Loucy (cell line): ENCODE results near the gene PLEKHA6.
"Not testable (repeated sequence)": the region's sequence is repeated elsewhere in the genome, so short reads cannot be mapped to it uniquely, and the experiment has no call there.

Source experiments
- H2AFZ ChIP-seq: fragments of 200-600 bp; sonication (generic); 2 replicates; pipeline ENCODE4 v1.6.0; 2016; ENCODE audit warnings: antibody characterized with exemption, mild to moderate bottlenecking, low read length, moderate library complexity
- H3F3A ChIP-seq: fragments of 200-600 bp; 2 replicates; pipeline ENCODE4 v1.6.0; 2016; ENCODE audit warnings: antibody characterized with exemption, low read depth, mild to moderate bottlenecking
- H3K27me3 ChIP-seq: fragments of 200-600 bp; sonication (generic); 2 replicates; pipeline ENCODE4 v1.6.1; 2014; ENCODE audit warnings: low read length, mild to moderate bottlenecking; ENCODE audit not compliant: insufficient read depth, poor library complexity, severe bottlenecking
- H3K36me3 ChIP-seq: fragments of 200-600 bp; sonication (generic); 2 replicates; pipeline ENCODE4 v1.6.1; 2016; ENCODE audit warnings: low read length; ENCODE audit not compliant: insufficient read depth
- H3K4me1 ChIP-seq: fragments of 200-600 bp; sonication (generic); 2 replicates; pipeline ENCODE4 v1.5.1; 2014; ENCODE audit warnings: low read length, mild to moderate bottlenecking; ENCODE audit not compliant: insufficient read depth, poor library complexity, severe bottlenecking
- H3K4me2 ChIP-seq: fragments of 200-600 bp; sonication (generic); 2 replicates; pipeline ENCODE4 v1.6.0; 2014; ENCODE audit warnings: antibody characterized with exemption, low read length, low read depth, mild to moderate bottlenecking; ENCODE audit not compliant: poor library complexity, severe bottlenecking
- H3K4me3 ChIP-seq: fragments of 200-600 bp; sonication (generic); 2 replicates; pipeline ENCODE4 v1.5.1; 2014; ENCODE audit warnings: low read length, mild to moderate bottlenecking, mixed read lengths; ENCODE audit not compliant: poor library complexity, severe bottlenecking
- H3K79me2 ChIP-seq: fragments of 200-600 bp; sonication (generic); 2 replicates; pipeline ENCODE4 v1.6.1; 2014; ENCODE audit warnings: low read length; ENCODE audit not compliant: insufficient read depth
- H3K9ac ChIP-seq: fragments of 200-600 bp; sonication (generic); 2 replicates; pipeline ENCODE4 v1.6.0; 2014; ENCODE audit warnings: mild to moderate bottlenecking, low read depth, low read length, moderate library complexity; ENCODE audit not compliant: poor library complexity, severe bottlenecking
- H3K9me2 ChIP-seq: fragments of 200-600 bp; sonication (generic); replicated peaks from 2 replicates; pipeline ENCODE4 v1.6.1; 2016; ENCODE audit warnings: low read depth, low read length, mixed read lengths
- H3K9me3 ChIP-seq: fragments of 200-600 bp; sonication (generic); 2 replicates; pipeline ENCODE4 v1.6.1; 2014; ENCODE audit warnings: mild to moderate bottlenecking, antibody characterized with exemption, low read length, low read depth; ENCODE audit not compliant: insufficient read depth
- H4K20me1 ChIP-seq: fragments of 200-600 bp; sonication (generic); 2 replicates; pipeline ENCODE4 v1.6.0; 2014; ENCODE audit warnings: antibody characterized with exemption, low read length, mild to moderate bottlenecking; ENCODE audit not compliant: insufficient read depth, poor library complexity, severe bottlenecking
- EZH2phosphoT487 ChIP-seq: fragments of 200-600 bp; IDR thresholded peaks from 2 replicates; pipeline ENCODE4 v1.6.1; 2018; ENCODE audit warnings: antibody characterized with exemption, mild to moderate bottlenecking, moderate library complexity, borderline replicate concordance
- TF ChIP-seq, protein P1 (sequence below): fragments of 200-600 bp; sonication (generic); conservative IDR thresholded peaks from 2 replicates; pipeline ENCODE4 v1.5.1; 2014; ENCODE audit warnings: mild to moderate bottlenecking, antibody characterized with exemption, low read length

Gene PLEKHA6

DNA sequence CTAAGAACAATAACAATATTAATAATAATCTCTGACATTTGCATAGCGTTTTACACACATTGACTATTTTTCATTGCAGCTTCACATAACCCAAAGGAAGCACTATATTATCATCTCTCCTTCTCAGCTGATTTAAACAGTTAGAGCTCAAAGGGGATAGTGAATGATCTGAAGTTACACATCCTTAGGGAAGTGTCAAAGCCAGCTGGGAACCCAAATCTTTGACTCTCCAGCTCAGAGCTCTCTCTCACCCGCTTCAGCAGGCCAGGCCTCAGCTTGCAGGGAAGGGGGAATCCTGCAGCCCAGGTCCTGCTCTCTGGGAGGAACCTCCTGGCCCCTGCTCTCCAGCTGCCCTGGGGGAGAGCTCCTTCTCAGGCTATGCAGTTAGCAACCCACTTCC, 26.3 kb downstream of the PLEKHA6 start:
- no peak for TF ChIP-seq EZH2phosphoT487
- TF ChIP-seq, protein P1, sequence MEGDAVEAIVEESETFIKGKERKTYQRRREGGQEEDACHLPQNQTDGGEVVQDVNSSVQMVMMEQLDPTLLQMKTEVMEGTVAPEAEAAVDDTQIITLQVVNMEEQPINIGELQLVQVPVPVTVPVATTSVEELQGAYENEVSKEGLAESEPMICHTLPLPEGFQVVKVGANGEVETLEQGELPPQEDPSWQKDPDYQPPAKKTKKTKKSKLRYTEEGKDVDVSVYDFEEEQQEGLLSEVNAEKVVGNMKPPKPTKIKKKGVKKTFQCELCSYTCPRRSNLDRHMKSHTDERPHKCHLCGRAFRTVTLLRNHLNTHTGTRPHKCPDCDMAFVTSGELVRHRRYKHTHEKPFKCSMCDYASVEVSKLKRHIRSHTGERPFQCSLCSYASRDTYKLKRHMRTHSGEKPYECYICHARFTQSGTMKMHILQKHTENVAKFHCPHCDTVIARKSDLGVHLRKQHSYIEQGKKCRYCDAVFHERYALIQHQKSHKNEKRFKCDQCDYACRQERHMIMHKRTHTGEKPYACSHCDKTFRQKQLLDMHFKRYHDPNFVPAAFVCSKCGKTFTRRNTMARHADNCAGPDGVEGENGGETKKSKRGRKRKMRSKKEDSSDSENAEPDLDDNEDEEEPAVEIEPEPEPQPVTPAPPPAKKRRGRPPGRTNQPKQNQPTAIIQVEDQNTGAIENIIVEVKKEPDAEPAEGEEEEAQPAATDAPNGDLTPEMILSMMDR, result no peak
- Histone ChIP-seq H3K9me2 (no peaks in the 10 kb centered on the region), H3K36me3 (no peaks in the 10 kb centered on the region), H3K79me2 (no peaks in the 10 kb centered on the region), H3K9me3 (no peaks in the 10 kb centered on the region), H3K4me2 (no peak overlapping the region), H3K4me1 (peaks cover 3% of the 10 kb centered on the region), H3K4me3 (no peak overlapping the region), H3K9ac (no peak overlapping the region), H2AFZ (no peak overlapping the region), H4K20me1 (no peaks in the 10 kb centered on the region), H3K27me3 (no peaks in the 10 kb centered on the region), H3F3A (no peaks in the 10 kb centered on the region)

DNA sequence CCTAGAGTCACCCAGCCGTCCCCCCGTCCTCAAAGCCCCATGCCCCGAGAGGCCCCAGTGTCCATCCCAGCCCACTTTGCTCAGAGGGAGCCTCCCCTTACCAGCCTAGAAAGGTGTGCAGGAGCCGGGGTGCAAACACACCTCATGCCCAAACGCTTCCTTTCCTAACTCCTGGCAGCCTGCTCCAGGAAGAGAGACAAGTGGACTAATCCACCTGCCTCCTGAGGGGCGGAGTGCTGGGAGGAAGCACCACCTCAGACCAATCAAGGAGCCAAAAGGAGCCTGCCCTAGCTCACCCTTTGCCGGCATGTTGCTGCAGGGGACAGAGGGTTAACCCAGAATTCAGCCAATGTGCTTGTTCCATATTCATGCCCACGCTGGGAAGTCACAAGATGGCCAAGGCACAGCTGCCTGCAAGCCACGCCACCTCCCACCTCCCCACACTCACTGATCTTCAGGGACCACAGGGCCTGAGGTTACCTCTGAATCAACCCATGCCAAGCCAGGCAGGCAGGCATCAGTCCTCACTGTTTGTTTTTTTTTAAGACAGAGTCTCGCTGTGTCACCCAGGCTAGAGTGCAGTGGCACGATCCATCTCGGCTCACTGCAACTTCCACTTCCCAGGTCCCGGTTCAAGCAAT, 27.8 kb downstream of the PLEKHA6 start:
- Histone ChIP-seq H3K4me2 (no peak overlapping the region), H4K20me1 (no peaks in the 10 kb centered on the region), H3K79me2 (no peaks in the 10 kb centered on the region), H2AFZ (no peak overlapping the region), H3K27me3 (no peaks in the 10 kb centered on the region), H3K9me3 (no peaks in the 10 kb centered on the region), H3K4me1 (no peaks in the 10 kb centered on the region), H3K9me2 (no peaks in the 10 kb centered on the region), H3K4me3 (no peak overlapping the region), H3F3A (no peaks in the 10 kb centered on the region), H3K36me3 (no peaks in the 10 kb centered on the region), H3K9ac (no peak overlapping the region)
- TF ChIP-seq, protein P1, result no peak
- no peak for TF ChIP-seq EZH2phosphoT487

DNA sequence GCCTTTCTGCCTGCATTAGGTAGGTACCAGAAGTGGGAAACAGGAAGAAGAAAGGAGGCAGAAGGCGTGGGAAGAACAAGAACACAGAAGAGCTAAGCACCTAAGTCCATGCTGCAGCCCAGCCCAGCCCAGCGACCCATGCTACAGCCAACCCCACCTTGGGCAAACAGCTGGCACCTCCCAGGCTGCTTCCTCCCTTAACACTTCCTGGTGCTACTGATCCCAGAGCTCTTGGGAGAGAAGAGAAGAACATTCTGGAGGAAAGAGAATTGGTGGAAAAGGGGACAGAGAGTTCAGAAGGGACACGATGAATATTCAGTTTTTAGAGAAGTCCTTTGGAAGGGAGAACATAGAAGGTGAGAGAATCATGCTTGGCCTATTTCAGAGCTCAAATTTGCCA, 28.5 kb downstream of the PLEKHA6 start:
- Histone ChIP-seq H3F3A (no peaks in the 10 kb centered on the region), H3K27me3 (no peaks in the 10 kb centered on the region), H3K4me3 (no peak overlapping the region), H3K9ac (no peak overlapping the region), H3K79me2 (no peaks in the 10 kb centered on the region), H2AFZ (no peak overlapping the region), H3K4me2 (no peak overlapping the region), H3K9me3 (no peaks in the 10 kb centered on the region), H3K4me1 (no peaks in the 10 kb centered on the region), H3K9me2 (no peaks in the 10 kb centered on the region), H4K20me1 (no peaks in the 10 kb centered on the region), H3K36me3 (no peaks in the 10 kb centered on the region)
- TF ChIP-seq, protein P1, result no peak
- TF ChIP-seq EZH2phosphoT487, result no peak

DNA sequence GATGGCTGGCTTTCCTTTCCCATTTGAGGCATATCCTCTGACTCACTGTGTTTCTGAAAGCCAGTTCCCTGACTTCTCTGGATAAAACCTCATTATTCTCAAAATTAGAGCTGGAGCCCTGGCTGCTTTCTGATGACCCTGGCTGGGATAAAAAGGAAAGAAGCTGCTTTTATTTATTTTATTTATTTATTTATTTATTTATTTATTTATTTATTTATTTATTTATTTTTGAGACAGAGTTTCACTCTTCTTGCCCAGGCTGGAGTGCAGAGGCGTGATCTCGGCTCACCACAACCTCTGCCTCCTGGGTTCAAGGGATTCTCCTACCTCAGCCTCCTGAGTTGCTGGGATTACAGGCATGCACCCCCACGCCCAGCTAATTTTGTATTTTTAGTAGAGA, 31.9 kb downstream of the PLEKHA6 start:
- not testable (repeated sequence) for H3K4me1 ChIP-seq, H3K79me2 ChIP-seq, H3K9ac ChIP-seq, H3K9me2 ChIP-seq, H3K27me3 ChIP-seq, H3K9me3 ChIP-seq, H2AFZ ChIP-seq, H3K36me3 ChIP-seq, H4K20me1 ChIP-seq, H3F3A ChIP-seq, H3K4me2 ChIP-seq, H3K4me3 ChIP-seq
